WTC11 (cell line): ENCODE data around the gene CALM3.

ENCODE experiments used
- NFYB ChIP-seq: sonication (generic); formaldehyde crosslinking; conservative IDR thresholded peaks from 2 replicates; pipeline ENCODE4 v1.8.0; 2022; ENCODE audit warnings: low read depth, missing genetic modification reagents
- TF ChIP-seq, protein P1 (sequence below): sonication (generic); formaldehyde crosslinking; conservative IDR thresholded peaks from 2 replicates; pipeline ENCODE4 v1.8.1; 2022; ENCODE audit warnings: mild to moderate bottlenecking, missing genetic modification reagents

DNA sequence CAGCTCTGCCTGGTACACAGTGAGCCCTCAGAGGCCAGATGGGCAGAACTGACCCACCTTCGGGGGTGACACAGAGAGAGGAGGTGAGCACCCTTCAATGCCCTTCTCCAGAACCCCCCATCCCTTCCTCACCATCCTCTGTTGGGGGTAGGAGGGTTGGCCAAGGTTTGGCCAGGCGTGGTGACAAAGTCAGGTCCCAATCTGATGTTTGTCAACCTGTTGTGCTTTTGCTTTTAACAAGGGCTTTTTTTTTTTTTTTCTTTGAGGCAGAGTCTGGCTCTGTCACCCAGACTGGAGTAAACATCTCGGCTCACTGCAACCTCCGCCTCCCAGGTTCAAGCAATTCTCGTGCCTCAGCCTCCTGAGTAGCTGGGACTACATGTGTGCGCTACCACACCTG lies 16.5 kb downstream of the CALM3 start:
- TF ChIP-seq, protein P1, sequence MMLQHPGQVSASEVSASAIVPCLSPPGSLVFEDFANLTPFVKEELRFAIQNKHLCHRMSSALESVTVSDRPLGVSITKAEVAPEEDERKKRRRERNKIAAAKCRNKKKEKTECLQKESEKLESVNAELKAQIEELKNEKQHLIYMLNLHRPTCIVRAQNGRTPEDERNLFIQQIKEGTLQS (CRISPR knock-in tag), result no peak
- TF ChIP-seq NFYB, result no peak
